GM19099 (cell line): ENCODE results near the gene DEFB127.

Source experiments
- POLR2A ChIP-seq: IDR thresholded peaks from 3 replicates; pipeline ENCODE4 v1.6.1; 2011; ENCODE audit warnings: low read depth; ENCODE audit not compliant: insufficient read length; ENCODE audit errors: extremely low read depth

The DEFB127 gene

GRCh38 chr20:157154-157553 is at the start of gene DEFB127:
TSS of gene DEFB127 (plus strand) at chr20:157454. CDS start at chr20:157545, 91 bp downstream.
- TF ChIP-seq POLR2A: no peak

GRCh38 chr20:112396-112795 is 44.9 kb upstream of the DEFB127 start:
- no peak for TF ChIP-seq POLR2A

GRCh38 chr20:117518-117917 is 39.7 kb upstream of the DEFB127 start:
- no peak for TF ChIP-seq POLR2A

GRCh38 chr20:137668-138490 is 19.4 kb upstream of the DEFB127 start:
- no peak for TF ChIP-seq POLR2A

GRCh38 chr20:142290-142689 is 15.0 kb upstream of the DEFB127 start, which contains the start of gene DEFB126:
TSS of gene DEFB126 (plus strand) at chr20:142590. CDS start at chr20:142629, 39 bp downstream.
- no peak for TF ChIP-seq POLR2A

GRCh38 chr20:145877-146276 is 11.4 kb upstream of the DEFB127 start:
- no peak for TF ChIP-seq POLR2A

- no peak for TF ChIP-seq POLR2A
Observed at GRCh38 chr20:152131-152530, 5.1 kb upstream of the DEFB127 start.

- no peak for TF ChIP-seq POLR2A
Observed at GRCh38 chr20:164618-165017, 7.4 kb downstream of the DEFB127 start.

- TF ChIP-seq POLR2A: no peak
Observed at GRCh38 chr20:168876-169275, 11.6 kb downstream of the DEFB127 start.

GRCh38 chr20:184288-184687 is 27.0 kb downstream of the DEFB127 start:
- TF ChIP-seq POLR2A: no peak

GRCh38 chr20:187733-188132 is 30.5 kb downstream of the DEFB127 start:
- no peak for TF ChIP-seq POLR2A

GRCh38 chr20:189611-190010 is 32.4 kb downstream of the DEFB127 start, which contains the start of gene DEFB128:
TSS of gene DEFB128 (minus strand) at chr20:189711. CDS start at chr20:189623, 88 bp downstream.
- TF ChIP-seq POLR2A: no peak

- no peak for TF ChIP-seq POLR2A
Observed at GRCh38 chr20:198225-198624, 41.0 kb downstream of the DEFB127 start.

- no peak for TF ChIP-seq POLR2A
Observed at GRCh38 chr20:199996-200395, 42.7 kb downstream of the DEFB127 start.
